GM19467 (cell line): ENCODE measurements around the gene NOX5.

Experiments
- ATAC-seq: cut with Tn5 transposase; IDR thresholded peaks from one replicate; pipeline ENCODE4 v1.9.1; 2021; ENCODE audit warnings: mild to moderate bottlenecking, moderate library complexity; ENCODE audit not compliant: unreplicated experiment

NOX5 gene

GRCh38 chr15:68990992-68991500 lies 23.4 kb upstream of the NOX5 start:
- no peak for ATAC-seq

DNA sequence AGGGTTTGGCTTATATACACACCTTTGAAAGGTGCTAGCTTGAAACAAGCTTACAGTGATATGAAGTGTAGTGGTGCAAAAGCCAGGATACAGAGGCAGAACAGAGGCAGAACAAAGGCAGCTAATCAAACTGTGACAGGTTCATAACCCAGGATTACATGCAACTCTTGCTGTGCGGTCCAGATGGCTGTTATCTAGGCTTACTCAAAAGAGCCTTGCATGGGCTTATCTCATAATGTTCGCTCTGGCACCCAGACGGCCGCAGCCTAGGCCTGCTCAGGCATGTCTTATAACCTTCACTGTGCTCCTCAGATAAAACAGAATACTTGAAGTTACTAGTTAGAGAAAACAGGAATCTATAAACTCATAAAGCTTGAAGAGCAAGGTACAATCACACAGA lies 22.8 kb upstream of the NOX5 start:
- no peak for ATAC-seq

GRCh38 chr15:68992696-68993095 lies 21.8 kb upstream of the NOX5 start:
- ATAC-seq, result no peak

DNA sequence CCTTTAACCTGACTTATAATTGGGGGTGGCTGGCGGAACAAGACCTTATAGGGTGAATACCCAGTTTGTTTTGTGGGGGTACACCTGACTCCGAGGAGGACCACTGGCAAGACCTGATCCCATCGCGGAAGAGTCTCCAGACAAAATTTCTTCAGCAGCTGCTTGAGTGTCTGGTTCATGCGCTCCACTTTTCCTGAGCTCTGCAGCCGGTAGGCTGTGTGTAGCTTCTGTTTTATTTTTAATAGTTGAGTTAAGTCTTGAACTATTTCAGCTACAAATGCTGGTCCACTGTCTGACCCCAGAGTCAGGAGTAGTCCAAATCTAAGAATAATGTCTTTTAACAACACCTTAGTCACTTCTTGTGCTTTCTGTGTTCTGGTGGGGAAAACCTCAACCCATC lies 21.2 kb upstream of the NOX5 start:
- ATAC-seq, result no peak

DNA sequence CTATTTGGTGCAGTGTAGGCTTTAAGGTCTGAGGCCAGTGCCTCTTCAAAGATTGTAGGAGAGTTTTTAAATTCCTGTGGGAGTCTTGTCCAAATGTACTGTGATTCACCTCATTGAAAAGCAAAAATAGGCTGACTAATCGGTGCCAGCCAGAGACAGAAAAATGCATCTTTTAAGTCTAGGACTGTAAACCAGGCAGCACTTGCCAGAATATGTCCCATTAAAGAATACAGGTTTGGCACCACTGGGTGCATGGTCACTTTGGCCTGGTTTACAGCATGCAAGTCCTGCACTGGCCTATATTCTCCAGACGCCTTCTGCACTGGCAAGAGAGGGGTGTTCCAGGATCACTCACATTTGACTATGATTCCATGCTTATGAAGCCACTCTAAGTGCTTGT lies 20.3 kb upstream of the NOX5 start:
- no peak for ATAC-seq

GRCh38 chr15:68994981-68995761 lies 19.3 kb upstream of the NOX5 start:
- no peak for ATAC-seq

DNA sequence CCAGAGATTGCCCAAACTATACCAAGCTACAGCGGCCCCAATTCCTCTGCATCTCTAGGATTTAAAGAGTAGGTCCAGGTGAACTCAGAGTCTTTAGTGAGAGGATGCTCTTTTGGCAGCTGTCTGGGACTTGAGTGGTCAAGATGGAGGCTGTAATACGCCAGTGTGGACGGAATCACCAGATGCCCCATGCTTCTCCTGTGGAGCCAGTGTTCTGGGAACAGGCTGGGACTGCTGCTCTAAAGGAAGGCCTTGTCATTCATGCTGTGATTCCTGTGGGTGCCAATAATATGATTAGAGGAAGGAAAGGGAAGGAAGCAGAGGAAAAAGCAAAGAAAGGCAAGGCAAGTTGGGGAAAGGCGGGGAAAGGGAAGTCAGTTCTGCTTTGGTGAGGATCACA lies 17.4 kb upstream of the NOX5 start:
- ATAC-seq, result no peak

DNA sequence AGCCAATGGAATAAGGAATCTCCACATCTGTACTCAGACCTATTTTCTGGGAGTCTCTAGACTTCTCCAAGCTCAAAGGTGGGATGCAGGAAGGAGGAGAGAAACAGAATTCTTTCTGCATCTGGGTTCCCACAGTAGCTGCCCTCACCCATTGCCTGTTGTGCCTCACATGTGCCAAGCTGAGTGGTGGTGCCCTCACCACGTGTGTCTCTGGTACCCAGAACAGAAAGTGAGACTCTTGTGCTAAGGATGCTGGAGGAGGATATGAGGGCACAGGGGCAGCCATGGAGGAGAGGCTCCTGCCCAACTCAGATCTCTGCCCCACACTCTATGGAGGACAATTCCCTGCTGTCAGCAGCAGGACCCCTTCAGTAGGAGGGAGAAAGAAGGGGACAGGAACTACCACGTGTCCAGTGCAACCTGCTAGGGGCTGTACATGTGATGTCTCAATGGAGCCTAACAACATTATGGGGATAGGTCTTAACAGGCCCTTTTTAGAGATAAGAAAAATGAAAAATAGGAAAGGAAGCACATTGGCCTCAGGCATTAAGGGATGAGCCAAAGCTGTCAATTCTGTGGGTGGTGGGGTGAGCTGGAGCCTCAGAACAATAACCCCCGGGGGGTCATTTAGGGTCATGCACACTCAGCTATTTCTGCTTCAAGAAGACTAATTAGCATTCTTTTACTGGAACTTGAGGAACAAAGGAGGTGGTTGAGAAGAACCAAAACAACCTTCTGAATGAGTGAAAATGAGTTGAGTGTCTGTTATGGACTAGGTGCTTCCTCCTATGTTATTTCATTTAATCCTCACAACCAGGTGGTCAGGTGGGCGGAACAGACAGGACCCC lies 16.3 kb upstream of the NOX5 start:
- no peak for ATAC-seq

DNA sequence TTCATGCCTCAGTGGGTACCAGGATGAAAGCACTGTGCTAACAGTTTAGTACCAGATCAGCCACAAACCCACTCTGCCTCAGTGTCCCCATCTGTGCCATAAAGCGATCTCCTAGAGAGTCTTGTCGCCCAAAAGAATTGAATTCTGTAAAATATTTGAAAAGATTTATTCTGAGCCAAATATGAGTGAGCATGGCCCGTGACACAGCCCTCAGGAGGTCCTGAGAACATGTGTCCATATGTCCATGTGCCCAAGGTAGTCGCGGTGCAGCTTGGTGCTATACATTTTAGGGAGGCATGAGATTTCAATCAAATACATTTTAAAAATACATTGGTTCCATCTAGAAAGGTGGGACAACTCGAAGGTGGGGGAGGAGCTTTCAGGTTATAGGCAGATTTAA lies 15.4 kb upstream of the NOX5 start:
- ATAC-seq, result no peak

- no peak for ATAC-seq
Observed at GRCh38 chr15:69000091-69000490, 14.4 kb upstream of the NOX5 start.

- no peak for ATAC-seq
Observed at GRCh38 chr15:69000725-69001503, 13.6 kb upstream of the NOX5 start.

GRCh38 chr15:69002783-69003182 lies 11.7 kb upstream of the NOX5 start:
- no peak for ATAC-seq

DNA sequence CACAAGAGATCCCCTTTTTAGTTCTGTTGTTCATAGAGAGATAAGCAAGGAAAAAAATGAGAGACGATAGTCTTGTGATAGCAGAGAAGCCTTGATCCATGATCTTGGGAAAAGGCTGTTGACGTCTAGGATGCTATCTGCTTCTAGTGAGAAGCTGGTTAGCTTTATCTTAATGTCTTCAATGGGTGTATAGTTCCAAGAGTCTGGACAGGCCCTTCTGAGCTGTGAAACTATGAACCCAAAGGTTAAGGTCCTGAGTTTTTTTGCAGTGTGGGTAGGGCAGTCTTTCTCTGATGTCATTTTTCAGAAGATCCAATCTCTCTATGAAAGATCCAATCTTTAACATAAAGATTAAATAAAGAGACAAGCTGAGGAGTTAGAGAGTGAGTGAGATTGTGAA lies 10.5 kb upstream of the NOX5 start:
- ATAC-seq, result no peak

GRCh38 chr15:69008056-69008455 lies 6.4 kb upstream of the NOX5 start:
- ATAC-seq, result no peak

DNA sequence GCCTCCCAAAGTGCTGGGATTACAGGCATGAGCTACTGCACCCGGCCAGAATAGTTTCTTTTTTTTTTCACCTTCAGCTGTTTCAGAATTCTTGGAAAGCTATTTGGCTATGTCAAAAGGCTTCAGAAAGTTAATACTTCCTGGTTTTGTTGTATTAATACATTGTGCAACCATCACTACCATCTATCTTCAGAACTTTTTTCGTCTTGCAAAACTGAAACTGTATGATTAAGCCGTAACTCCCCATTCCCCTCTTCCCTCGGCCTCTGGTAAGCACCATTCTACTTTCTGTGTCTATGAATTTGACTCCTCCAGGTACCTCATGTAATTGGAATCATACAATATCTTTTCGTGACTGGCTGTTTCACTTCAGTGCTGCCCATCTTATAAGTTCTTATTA lies 5.2 kb upstream of the NOX5 start:
- ATAC-seq, result no peak

- ATAC-seq, result no peak
Observed at GRCh38 chr15:69011641-69012040, 2.9 kb upstream of the NOX5 start.

DNA sequence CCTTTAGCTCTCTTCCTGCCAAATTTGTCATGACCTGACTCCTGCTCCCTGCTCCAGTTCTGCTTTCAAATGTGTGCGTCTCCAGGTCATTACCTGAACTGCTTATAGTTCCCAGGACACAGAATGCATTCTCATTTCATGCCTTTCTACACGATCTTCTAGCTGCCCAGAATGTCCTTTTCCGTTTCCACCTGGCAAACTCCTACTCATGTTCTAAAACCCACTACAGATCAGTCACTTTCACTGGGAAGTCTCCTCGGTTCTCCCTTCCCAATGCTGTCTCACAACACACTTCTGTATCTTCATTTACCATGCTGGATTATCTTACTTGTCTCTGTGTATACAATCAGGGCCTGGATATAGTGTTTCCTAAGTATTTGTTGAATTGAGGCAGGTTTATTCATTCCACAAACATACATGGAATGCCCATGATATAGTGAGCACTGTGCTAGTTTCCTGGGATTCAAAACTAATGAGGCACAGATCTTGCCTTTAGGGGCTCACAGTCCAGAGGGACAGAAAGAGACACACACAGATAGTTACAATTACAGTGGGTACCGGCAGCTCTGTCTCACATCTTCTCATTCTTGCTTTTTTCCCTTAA lies 1.6 kb upstream of the NOX5 start:
- ATAC-seq, result no peak

DNA sequence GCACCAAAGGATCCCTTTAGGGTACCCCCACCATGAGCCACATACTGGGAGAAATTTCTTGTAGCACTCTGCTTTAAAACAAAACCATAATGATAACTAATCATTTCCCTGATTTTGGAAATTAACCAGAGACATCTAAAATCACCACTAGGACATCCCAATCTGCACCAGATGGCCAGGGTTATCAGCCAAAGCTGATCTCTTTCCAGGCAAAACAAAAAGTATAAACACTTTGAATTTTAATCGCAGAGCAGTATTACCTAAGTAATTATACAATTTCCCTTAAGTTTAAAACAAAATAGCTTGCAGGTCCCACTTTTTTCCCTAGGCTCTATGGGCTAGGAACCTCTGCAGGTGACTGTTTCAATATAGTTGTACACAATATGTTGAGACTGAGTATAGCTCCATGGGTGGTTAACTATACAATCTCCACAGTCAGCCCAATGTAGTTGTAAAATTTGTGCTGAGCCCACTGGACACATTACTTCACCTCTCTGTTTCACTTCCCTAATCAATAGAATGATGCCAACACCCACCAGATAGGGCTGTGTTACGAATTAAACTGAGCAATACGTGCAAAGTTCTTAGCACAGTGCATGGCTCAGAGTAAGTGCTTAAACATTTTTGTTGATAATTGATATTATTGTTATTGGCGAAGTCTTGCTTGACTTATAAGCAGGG lies 629 bp upstream of the NOX5 start:
- ATAC-seq, result no peak

GRCh38 chr15:69015591-69015990 lies 1.1 kb downstream of the NOX5 start:
- no peak for ATAC-seq

- no peak for ATAC-seq
Observed at GRCh38 chr15:69016021-69016595, 1.6 kb downstream of the NOX5 start.
